Measurements from ENCODE around the gene CDK14. TPM values are rescaled to one million over a fixed set of nuclear protein-coding genes. Genes with fewer than 3 reads are reported as not detected.

CDK14 gene
- total RNA-seq, 1 donor = 11.1 TPM

DNA sequence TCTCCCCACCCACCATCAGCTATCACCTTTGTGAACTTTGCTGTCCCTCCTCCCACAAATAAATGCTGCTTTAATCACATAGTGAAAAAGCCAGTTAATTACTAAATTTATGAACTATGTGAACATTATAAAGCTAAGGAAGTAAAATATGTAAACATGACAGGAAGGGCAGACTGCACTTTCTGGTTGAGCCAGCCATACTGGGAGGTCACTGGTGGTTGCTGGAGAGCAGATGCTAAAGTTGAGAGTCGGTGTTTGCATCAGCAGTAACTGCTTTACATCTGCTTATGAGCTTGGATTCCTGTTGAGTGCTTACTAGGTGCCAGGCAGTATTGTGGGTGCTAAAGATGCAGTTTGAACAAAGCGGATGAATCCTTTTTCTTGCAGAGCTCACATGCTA, 458.3 kb downstream of the CDK14 start:
- no peaks in the 10 kb centered on the region for H3K4me1 ChIP-seq (ENCODE audit: insufficient read depth, low read length)
- H3K27me3 ChIP-seq (ENCODE audit: insufficient read depth, low read length) = no peaks in the 10 kb centered on the region
- H3K4me3 ChIP-seq (ENCODE audit: low read length) = no peak overlapping the region
- H3K9me3 ChIP-seq (ENCODE audit: low read depth, low read length) = no peaks in the 10 kb centered on the region

DNA sequence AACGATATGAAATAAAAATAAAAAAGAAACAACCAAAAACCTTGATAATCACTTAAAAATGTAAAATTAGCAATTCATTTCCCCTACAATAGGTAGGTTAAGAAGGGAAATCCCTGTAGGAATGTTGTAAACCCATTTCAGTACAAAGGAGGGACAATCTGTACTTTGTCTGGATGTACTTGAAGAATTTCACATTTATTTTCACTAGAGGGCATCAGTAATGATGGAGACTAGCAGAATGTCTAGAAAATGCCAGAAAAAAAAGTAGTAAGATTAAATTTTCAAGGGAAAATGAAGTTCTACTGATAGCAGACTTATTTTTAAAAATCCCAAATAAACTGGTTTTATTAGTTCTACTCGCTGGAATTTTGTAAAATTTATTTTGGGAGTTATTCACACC, 459.1 kb downstream of the CDK14 start:
- H3K9me3 ChIP-seq (ENCODE audit: low read depth, low read length) = no peaks in the 10 kb centered on the region
- H3K4me1 ChIP-seq (ENCODE audit: insufficient read depth, low read length) = no peaks in the 10 kb centered on the region
- H3K4me3 ChIP-seq (ENCODE audit: low read length) = no peak overlapping the region
- H3K27me3 ChIP-seq (ENCODE audit: insufficient read depth, low read length) = no peaks in the 10 kb centered on the region

DNA sequence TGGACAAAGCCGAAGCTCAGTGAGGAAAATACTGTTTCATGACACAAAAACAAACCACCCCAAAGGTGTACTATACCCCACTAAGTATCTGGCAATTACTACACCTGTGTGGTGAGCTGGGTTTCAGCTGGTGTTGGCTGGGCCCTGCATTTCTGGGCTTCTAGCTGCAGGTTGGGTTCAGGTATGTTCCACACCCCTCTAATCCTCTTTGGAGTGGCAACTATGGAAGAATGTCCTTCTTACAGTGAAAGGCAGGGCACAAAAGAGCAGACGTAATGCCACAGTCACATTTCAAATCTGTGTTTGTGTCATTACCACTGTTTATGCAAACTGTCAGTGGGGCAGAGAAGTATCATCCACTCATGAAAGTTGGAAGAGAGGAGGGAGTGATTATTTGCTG, 466.6 kb downstream of the CDK14 start:
- Histone ChIP-seq H3K27me3 (ENCODE audit: insufficient read depth, low read length) (no peaks in the 10 kb centered on the region), H3K9me3 (ENCODE audit: low read depth, low read length) (no peaks in the 10 kb centered on the region), H3K4me1 (ENCODE audit: insufficient read depth, low read length) (no peaks in the 10 kb centered on the region), H3K4me3 (ENCODE audit: low read length) (no peak overlapping the region)

DNA sequence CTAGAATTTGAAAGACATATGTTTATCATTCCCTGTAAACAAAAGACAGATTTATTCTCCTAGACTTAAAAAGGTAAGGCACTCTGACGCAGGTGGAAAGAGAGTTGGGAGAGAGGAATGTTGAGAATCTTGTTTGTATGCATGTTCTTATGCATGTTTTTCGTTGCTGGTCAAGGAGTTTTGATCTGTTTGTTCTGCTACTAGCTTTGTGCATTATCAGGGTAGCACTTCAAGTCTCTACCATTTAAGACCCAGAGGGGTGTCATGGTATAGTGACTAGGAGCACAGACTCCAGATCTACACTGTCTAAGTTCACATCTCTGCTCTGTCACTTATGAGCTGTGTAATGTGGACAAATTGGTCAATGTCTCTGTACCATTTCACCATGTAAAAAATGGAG, 467.9 kb downstream of the CDK14 start:
- H3K4me3 ChIP-seq (ENCODE audit: low read length) = no peak overlapping the region
- H3K9me3 ChIP-seq (ENCODE audit: low read depth, low read length) = no peaks in the 10 kb centered on the region
- H3K4me1 ChIP-seq (ENCODE audit: insufficient read depth, low read length) = no peaks in the 10 kb centered on the region
- H3K27me3 ChIP-seq (ENCODE audit: insufficient read depth, low read length) = no peaks in the 10 kb centered on the region

DNA sequence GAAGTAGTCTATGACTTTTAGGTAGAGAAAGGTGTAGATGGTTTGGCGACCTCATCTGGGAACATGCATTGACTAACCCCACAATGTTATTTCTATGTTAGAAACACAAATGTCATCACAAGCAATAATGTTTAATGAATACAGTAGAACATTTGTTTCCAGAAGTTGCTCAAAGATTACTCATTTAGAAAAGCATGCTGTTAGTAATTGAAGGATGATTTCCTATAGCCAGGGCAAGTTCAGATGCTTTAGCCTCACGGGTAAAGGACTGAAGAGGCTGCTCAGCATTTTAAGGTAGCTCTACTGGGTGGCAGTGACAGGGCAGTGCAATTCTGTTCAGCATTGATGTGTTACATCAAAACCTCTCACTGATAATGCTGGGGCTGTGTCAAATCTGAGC, 468.8 kb downstream of the CDK14 start:
- H3K27me3 ChIP-seq (ENCODE audit: insufficient read depth, low read length) = no peaks in the 10 kb centered on the region
- no peak overlapping the region for H3K4me3 ChIP-seq (ENCODE audit: low read length)
- H3K4me1 ChIP-seq (ENCODE audit: insufficient read depth, low read length) = no peaks in the 10 kb centered on the region
- no peaks in the 10 kb centered on the region for H3K9me3 ChIP-seq (ENCODE audit: low read depth, low read length)

DNA sequence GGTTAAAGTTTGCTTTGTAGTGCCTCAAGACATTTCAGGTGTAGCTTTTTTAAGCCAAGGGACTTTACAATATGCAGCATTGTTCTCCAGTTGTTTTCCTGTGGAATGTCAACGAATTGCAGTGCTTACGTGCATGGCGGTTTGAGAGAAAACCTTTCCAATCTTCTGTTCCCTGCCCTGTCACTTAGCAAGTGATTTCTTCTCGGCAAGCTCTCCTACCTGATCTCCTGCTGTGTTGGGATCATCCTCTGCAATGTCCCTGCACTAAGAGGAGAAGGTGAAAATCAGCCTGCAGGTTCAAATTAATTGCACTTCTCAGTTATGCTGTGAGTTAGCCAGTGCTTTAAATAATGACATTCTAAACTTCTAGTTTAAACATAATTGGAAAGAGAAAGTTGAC, 470.5 kb downstream of the CDK14 start:
- Histone ChIP-seq H3K4me3 (ENCODE audit: low read length) (no peak overlapping the region), H3K27me3 (ENCODE audit: insufficient read depth, low read length) (no peaks in the 10 kb centered on the region), H3K4me1 (ENCODE audit: insufficient read depth, low read length) (no peaks in the 10 kb centered on the region), H3K9me3 (ENCODE audit: low read depth, low read length) (no peaks in the 10 kb centered on the region)

DNA sequence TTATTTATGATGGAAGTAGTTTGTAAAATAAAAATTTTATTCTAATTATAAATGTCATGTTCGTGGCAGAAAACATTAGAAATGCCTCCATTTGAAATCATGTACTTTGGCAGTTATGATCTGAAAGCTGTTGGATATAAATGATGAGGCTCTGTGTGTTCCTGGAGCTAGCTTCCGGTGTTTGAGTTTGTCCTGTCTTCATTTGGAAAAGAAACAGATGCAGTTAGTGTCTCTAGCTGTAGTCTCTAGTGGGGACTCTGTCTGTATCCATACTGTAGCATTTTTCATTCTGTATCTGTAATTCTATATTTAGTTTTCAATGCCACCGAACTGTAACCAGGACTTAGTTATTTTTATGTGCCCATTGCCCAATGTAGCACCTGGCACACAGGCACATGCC, 471.1 kb downstream of the CDK14 start:
- Histone ChIP-seq H3K4me1 (ENCODE audit: insufficient read depth, low read length) (no peaks in the 10 kb centered on the region), H3K4me3 (ENCODE audit: low read length) (no peak overlapping the region), H3K9me3 (ENCODE audit: low read depth, low read length) (no peaks in the 10 kb centered on the region)

DNA sequence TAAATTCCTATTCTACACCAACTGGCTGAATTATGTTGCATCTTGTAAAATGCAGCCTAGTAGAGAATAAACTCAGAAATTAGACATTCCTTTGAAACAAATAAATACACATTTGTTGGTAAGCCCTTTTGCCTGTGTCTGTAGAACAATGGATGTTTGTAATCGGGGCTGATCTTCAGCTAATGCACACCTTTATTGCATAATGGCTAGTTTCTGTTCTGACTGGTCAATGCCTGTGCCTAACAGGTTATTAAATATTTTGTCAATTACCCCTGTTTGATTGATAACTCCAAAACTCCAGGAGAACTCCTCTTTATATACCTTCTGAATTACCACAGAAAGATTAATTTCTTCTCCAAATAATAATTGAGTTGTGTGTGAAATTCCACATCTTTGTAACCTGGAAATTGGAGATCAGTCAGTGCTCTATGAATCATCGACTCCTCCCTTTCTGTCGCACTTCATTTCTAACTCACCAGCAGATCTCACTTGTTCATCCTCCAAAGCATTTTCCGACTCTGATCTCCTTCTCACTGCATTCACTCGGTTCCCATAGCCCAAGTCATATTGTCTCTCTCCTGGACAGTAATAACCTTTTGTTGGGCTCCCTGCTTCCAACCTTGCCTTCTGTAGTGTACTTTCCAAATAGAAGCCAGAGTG, 472.1 kb downstream of the CDK14 start:
- Histone ChIP-seq H3K4me3 (ENCODE audit: low read length) (no peak overlapping the region), H3K9me3 (ENCODE audit: low read depth, low read length) (no peaks in the 10 kb centered on the region), H3K4me1 (ENCODE audit: insufficient read depth, low read length) (no peaks in the 10 kb centered on the region), H3K27me3 (ENCODE audit: insufficient read depth, low read length) (no peaks in the 10 kb centered on the region)

More for the DNA sequence above, 471.1 kb downstream of the CDK14 start:
- no peaks in the 10 kb centered on the region for H3K27me3 ChIP-seq (ENCODE audit: insufficient read depth, low read length)

DNA sequence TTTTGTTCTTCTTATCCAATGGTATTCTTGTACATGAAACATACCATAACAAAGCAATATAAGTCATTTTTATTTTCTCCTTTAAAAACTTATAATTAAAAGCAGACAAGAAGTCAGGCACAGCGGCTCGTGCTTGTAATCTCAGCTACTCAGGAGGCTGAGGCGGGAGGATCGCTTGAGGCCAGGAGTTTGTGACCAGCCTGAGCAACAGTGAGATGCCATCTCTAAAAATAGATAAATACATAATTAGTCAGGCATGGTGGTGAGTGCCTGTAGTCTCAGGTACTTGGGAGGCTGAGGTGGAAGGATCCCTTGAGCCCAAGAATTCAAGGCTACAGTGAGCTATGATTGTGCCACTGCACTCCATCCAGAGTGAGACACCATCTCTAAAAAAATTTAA, 473.0 kb downstream of the CDK14 start:
- H3K4me3 ChIP-seq (ENCODE audit: low read length) = no peak overlapping the region
- no peaks in the 10 kb centered on the region for H3K27me3 ChIP-seq (ENCODE audit: insufficient read depth, low read length)
- no peaks in the 10 kb centered on the region for H3K9me3 ChIP-seq (ENCODE audit: low read depth, low read length)
- H3K4me1 ChIP-seq (ENCODE audit: insufficient read depth, low read length) = no peaks in the 10 kb centered on the region

DNA sequence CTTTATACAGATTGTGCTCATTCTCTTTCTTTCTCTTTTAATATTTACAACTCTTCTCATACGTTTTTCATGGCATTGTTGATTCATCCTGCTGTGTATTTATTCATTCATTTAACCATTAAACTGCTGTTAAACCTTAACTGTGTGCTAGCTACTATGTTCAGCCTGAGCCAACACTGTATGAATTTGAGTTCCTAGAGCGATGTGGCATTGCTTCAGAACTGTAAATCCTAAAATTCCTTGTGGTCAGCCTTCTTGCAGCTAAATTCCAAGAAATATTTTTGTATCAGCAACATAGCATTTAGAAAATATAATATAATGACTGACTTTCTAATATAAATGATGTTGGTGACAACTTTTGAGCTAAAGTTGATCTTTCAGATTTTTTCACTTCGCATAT, 483.4 kb downstream of the CDK14 start:
- H3K4me3 ChIP-seq (ENCODE audit: low read length) = no peak overlapping the region
- no peaks in the 10 kb centered on the region for H3K27me3 ChIP-seq (ENCODE audit: insufficient read depth, low read length)
- H3K9me3 ChIP-seq (ENCODE audit: low read depth, low read length) = no peaks in the 10 kb centered on the region
- H3K4me1 ChIP-seq (ENCODE audit: insufficient read depth, low read length) = no peaks in the 10 kb centered on the region

DNA sequence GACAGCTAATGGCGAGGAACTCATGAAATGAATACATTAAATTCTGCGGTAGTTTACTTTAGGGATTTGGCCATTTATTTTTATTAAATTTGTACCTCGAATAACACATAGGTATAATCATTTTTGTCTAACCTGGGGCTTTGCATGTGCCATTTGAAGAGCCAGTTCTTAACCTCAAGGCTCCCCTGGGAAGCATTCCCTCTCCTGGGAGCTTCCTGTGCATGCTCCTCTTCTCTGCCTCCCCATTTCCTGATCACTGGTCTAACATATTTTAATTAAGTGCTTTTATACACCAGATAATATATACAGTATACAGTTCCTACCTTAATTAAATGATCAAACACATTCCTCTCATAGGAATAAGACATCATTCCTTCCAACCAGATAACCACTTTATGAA, 484.2 kb downstream of the CDK14 start:
- H3K27me3 ChIP-seq (ENCODE audit: insufficient read depth, low read length) = no peaks in the 10 kb centered on the region
- H3K4me3 ChIP-seq (ENCODE audit: low read length) = no peak overlapping the region
- H3K9me3 ChIP-seq (ENCODE audit: low read depth, low read length) = no peaks in the 10 kb centered on the region
- no peaks in the 10 kb centered on the region for H3K4me1 ChIP-seq (ENCODE audit: insufficient read depth, low read length)

DNA sequence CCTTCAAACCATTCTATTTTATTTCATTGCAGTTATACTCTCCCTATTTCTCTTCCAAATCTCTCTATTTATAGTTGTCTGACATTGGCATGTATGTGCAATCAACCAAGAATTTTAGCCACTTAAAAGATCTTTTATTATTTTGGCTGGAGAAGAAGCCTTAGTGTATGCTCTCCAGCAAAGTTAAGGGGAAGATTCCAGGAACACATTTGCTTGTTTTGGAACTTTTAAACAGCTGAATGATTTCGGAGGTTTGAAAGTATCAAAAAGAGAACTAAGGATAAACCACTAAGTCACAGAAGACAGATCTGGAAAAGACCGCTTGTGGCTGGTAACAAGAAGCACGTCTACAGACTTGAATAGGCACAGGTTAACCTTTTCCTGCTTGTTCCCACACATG, 485.9 kb downstream of the CDK14 start:
- H3K9me3 ChIP-seq (ENCODE audit: low read depth, low read length) = no peaks in the 10 kb centered on the region
- no peak overlapping the region for H3K4me3 ChIP-seq (ENCODE audit: low read length)
- no peaks in the 10 kb centered on the region for H3K27me3 ChIP-seq (ENCODE audit: insufficient read depth, low read length)
- no peaks in the 10 kb centered on the region for H3K4me1 ChIP-seq (ENCODE audit: insufficient read depth, low read length)

DNA sequence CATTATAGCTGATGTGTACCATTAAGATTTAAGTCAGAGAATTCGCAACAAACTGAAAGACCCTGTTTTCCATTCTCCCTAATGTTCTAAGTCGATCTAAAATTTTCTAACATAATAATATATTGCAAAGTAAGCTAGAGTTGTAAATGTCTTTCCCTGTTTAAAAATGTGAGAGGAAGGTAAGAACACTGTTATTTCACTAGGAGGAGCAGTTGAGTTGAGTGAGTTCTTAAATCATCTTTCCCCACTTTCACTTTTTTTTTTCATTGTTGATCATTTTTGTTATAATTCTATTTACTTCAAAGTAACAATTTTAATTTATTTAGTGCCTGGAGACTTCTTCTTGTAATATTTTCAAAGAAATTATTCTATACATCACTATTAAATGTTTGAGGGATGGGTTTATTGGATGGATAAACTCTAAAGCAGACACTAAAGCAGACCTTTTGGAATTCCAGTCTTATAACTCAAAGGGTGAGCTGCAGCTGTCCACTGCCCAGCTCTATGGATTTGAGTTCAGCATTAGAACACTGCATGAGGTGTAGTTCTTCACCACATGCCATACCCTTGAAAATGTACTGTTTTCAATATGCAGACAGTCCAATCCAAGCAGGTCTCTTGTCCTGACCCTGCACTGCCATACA, 486.9 kb downstream of the CDK14 start:
- H3K4me3 ChIP-seq (ENCODE audit: low read length) = no peak overlapping the region
- no peaks in the 10 kb centered on the region for H3K9me3 ChIP-seq (ENCODE audit: low read depth, low read length)
- no peaks in the 10 kb centered on the region for H3K27me3 ChIP-seq (ENCODE audit: insufficient read depth, low read length)
- H3K4me1 ChIP-seq (ENCODE audit: insufficient read depth, low read length) = no peaks in the 10 kb centered on the region

DNA sequence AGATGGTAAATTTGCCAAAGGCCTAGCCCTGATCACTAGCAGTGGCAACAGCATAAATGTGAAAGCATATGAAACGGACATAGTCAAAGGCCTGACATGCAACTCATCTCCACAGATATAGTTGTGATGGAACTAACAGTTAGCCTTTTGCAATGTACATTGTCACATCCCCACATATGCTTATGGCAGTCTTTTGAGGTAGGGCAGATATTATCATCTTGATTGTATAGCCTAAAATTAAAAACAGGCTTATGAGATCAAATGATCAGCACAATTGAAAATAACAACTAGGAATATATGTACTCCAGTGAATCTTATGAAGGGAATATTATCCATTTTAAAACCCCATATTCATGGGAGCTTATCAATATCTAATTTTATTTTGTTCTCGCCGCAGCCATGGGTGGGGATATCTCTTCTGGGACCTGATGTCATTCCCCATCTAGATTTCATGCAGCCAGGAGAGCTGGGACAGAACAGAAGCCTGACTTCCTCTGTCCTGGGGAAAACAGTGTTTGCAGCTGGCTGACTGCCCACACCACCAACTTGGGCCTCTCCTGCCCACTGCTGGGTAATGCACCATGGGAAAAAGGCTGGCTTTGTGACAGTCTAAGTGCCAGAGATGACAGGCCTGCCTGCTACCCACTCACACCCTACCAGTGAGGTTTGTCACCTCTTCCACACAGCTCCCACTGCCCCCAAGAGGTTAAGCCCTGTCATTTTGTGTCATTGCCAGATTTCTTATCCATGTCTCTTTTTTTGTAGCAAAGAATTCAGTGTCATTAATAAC, 487.9 kb downstream of the CDK14 start:
- Histone ChIP-seq H3K4me1 (ENCODE audit: insufficient read depth, low read length) (no peaks in the 10 kb centered on the region), H3K4me3 (ENCODE audit: low read length) (no peak overlapping the region), H3K27me3 (ENCODE audit: insufficient read depth, low read length) (no peaks in the 10 kb centered on the region), H3K9me3 (ENCODE audit: low read depth, low read length) (no peaks in the 10 kb centered on the region)

DNA sequence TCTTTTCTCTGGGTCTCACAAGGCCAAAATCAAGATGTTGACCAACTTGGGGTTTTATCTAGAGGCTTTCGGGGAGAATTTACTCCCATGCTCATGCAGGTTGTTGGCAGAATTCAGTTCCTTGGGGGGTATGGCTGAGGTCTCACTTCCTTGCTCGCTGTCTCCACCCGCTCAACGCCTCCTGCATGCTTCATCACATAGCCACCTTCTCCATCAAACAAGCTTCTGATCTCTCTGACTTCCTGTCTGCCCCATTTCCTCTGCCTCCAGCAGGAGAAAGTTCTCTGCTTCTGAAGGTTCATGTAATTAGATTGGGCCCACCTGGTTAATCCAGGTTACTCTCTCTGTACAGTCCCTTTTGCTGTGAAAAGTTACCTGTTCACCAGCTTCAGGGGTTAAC, 489.1 kb downstream of the CDK14 start:
- H3K27me3 ChIP-seq (ENCODE audit: insufficient read depth, low read length) = no peaks in the 10 kb centered on the region
- no peak overlapping the region for H3K4me3 ChIP-seq (ENCODE audit: low read length)

More for the DNA sequence above, 489.1 kb downstream of the CDK14 start:
- no peaks in the 10 kb centered on the region for H3K9me3 ChIP-seq (ENCODE audit: low read depth, low read length)
- H3K4me1 ChIP-seq (ENCODE audit: insufficient read depth, low read length) = no peaks in the 10 kb centered on the region

Data from mononuclear cell (primary cell).